Sigmoid colon (tissue), 7 donors: ENCODE data around the gene RPTN. TPM values are rescaled to one million over a fixed set of nuclear protein-coding genes. Genes with fewer than 3 reads are reported as not detected.
A peak's percentile ranks its signal among the peaks of the same experiment; 100 is the strongest.

Experiments used
- DNase-seq: peaks from one replicate; pipeline ENCODE4 v3.0.0-alpha.2; 2019
- H3K27ac ChIP-seq, 4 donors: fragments of 200-600 bp; sonication (generic); one replicate each; pipeline ENCODE4 v1.5.1; 2016 to 2019; ENCODE audit warnings: mild to moderate bottlenecking in 1 of 4
- H3K27me3 ChIP-seq, 3 donors: fragments of 200-600 bp; sonication (generic); one replicate each; pipeline ENCODE4 v1.5.1; 2019; ENCODE audit warnings: mild to moderate bottlenecking in 1 of 3
- H3K36me3 ChIP-seq, 4 donors: fragments of 200-600 bp; sonication (generic); one replicate each; pipeline ENCODE4 v1.5.1; 2016 to 2019
- H3K4me1 ChIP-seq, 4 donors: fragments of 200-600 bp; sonication (generic); one replicate each; pipeline ENCODE4 v1.5.1; 2017 to 2019
- H3K4me3 ChIP-seq, 4 donors: fragments of 200-600 bp; sonication (generic); one replicate each; pipeline ENCODE4 v1.5.1; 2017 to 2019; ENCODE audit warnings: mild to moderate bottlenecking in 2 of 4, moderate library complexity in 1 of 4
- H3K9me3 ChIP-seq, 4 donors: fragments of 200-600 bp in 3 of 4; sonication (generic) in 3 of 4; one replicate each; pipeline versions ENCODE4 v1.5.1 to v1.6.1; 2013 to 2019
- CTCF ChIP-seq, 4 experiments: fragments of 450-650 bp in 3 of 4; fragments of 200-600 bp in 1 of 4; IDR thresholded peaks; one replicate each; pipeline ENCODE4 v1.5.1; 2016 to 2019; ENCODE audit warnings: antibody characterized with exemption in 4 of 4, mild to moderate bottlenecking in 3 of 4, moderate library complexity in 2 of 4
- EP300 ChIP-seq, 4 donors: sonication (generic); formaldehyde crosslinking; IDR thresholded peaks; one replicate each; pipeline ENCODE4 v1.6.1; 2017; ENCODE audit warnings: antibody characterized with exemption in 4 of 4
- POLR2A ChIP-seq, 2 donors: fragments of 450-650 bp; IDR thresholded peaks; one replicate each; pipeline ENCODE4 v1.6.1; 2016; ENCODE audit warnings: antibody characterized with exemption in 2 of 2, mild to moderate bottlenecking in 2 of 2, moderate library complexity in 2 of 2
- POLR2AphosphoS5 ChIP-seq, 4 donors: sonication (generic); formaldehyde crosslinking; IDR thresholded peaks; one replicate each; pipeline ENCODE4 v1.6.1; 2017; ENCODE audit warnings: antibody characterized with exemption in 4 of 4
- WGBS, 2 donors: extraction: QIAGEN DNeasy Blood & Tissue Kit; methylation state at CpG; one replicate each; pipeline ENCODE4 v1.1.7; 2013; 5-methylcytosine and 5-hydroxymethylcytosine counted together
- intact Hi-C: fragments of 100-400 bp; cut with DNase I; formaldehyde crosslinking; loops from one replicate; pipeline ENCODE4 v1.15.1; 2023
- polyA plus RNA-seq, 3 donors: library from polyadenylated mRNA; stranded (reverse); fragments of 200-250 nt; gene quantifications; one replicate each; pipeline ENCODE4 v1.2.3, GENCODE V29; 2013
- total RNA-seq, 4 donors: library from RNA; depleted of rRNA; stranded (reverse); fragments of >200 nt; gene quantifications; one replicate each; pipeline ENCODE4 v1.1.0, GENCODE V29; 2016
- donor health status: healthy with polysubstance abuse.
- donor health status: Bipolar disorder and iron deficiency.
- donor health status: healthy.

Gene RPTN
- total and polyA plus RNA-seq, 7 donors: not detected

DNA sequence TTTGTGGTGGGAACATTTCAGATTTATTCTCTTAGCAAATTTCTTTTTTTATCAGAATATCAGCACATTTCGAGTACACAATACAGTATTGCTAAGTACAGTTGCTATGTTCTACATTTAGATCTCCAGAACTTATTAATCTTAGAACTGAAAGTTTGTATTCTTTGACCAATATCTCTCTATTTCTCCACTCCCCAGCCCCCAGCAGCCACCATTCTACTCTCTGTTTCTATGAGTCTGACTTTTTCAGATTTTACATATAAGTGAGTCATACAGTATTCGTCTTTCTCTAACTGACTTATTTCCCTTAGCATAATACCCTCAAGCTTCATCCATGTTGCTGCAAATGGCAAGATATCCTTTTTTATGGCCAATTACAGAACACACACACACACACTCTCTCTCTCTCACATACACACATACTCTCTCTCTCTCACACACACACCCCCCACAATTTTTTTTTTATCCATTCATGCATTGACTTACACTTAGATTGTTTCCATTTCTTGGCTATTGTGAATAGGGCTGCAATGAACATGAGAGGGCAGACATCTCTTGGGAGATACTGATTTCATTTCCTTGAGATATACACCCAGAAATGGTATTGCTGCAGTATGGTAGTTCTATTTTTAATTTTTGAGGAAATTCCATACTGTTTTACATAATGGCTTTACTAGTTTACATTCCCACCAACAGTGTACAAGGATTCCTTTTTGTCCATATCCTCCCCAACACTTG, 15.7 kb downstream of the RPTN start:
- no peak overlapping the region for H3K4me3 ChIP-seq
- H3K27ac ChIP-seq: no peak overlapping the region
- H3K9me3 ChIP-seq: peaks cover 3 to 8% (median 5%) of the 10 kb centered on the region in 4 donors
- peaks cover 0 to 3% (median 0%) of the 10 kb centered on the region in 3 donors for H3K27me3 ChIP-seq
- intact Hi-C loops: no loop called here
- DNase-seq: no peak
- no peak for TF ChIP-seq POLR2AphosphoS5 (IDR thresholded peaks at IDR 0.05)
- no peak for TF ChIP-seq POLR2A (IDR thresholded peaks at IDR 0.05)
- TF ChIP-seq EP300 (IDR thresholded peaks at IDR 0.05): no peak
- no peaks in the 10 kb centered on the region for H3K36me3 ChIP-seq
- WGBS, 2 donors: 52 to 70% methylated on average over 2 of the region's 2 CpGs
- H3K4me1 ChIP-seq: no peaks in the 10 kb centered on the region

DNA sequence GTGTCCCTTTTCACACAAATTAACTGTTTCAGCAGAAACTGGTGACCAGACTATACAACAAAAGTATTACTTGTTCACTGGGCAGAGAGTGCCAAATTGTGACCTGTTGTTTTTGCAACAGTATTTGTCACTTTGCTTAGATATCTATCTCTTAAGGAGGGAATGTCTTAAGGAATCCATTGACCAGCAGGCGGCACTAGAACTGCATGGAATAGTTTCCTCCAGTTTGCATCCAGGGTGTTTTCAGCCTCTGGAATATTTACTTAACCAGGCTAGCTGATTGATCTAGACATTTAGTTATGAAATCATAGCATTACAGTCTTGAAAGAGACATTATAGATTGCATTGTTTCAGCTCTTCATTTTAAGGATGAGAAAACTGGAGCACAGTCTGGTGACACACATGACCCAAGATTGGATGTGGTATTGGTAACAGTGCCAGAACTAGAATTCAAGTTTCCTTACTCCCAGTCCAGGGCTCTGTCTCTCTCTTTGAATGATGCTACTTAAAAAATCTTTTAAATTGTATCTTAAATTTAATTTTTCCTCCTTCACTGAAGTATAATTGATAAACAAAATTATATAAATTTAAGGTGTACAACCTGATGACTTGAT, 16.9 kb downstream of the RPTN start:
- Histone ChIP-seq H3K27ac (no peak overlapping the region), H3K4me3 (no peak overlapping the region), H3K9me3 (peaks cover 0 to 2% (median 0%) of the 10 kb centered on the region in 4 donors), H3K4me1 (no peaks in the 10 kb centered on the region), H3K27me3 (peaks cover 0 to 3% (median 0%) of the 10 kb centered on the region in 3 donors), H3K36me3 (no peaks in the 10 kb centered on the region)
- TF ChIP-seq CTCF (IDR thresholded peaks at IDR 0.05) (peak; percentile 53 to 76 (median 62)), POLR2A (IDR thresholded peaks at IDR 0.05) (no peak)
- WGBS, 2 donors: 0 to 2% methylated on average over 1 of the region's 1 CpG
- no peak for DNase-seq
- intact Hi-C loops: loop anchor here (1.0 kb wide), 3 partner anchors 43 to 318 kb away; no protein-coding TSS in a partner anchor

DNA sequence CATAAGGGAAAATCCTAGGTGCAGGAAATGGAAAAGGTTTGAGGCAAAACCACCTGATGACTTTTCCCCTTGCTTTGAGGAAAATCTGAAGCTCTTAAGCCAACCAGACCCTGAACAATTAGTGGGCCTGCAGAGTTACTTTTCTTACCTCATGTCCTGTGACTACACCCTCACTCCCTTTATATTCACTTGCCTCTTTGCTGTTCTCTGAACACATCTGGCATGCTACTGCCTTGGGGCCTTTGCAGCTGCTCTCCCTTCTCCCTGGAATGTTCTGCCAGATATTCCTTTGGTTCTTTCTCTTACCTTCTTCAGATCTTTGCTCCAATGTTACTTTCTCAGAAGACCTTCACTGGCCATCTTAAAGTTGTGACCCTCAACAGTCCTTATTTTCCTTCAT, 21.8 kb downstream of the RPTN start:
- Histone ChIP-seq H3K4me3 (no peak overlapping the region), H3K9me3 (peaks cover 0 to 3% (median 1%) of the 10 kb centered on the region in 4 donors), H3K36me3 (no peaks in the 10 kb centered on the region), H3K27me3 (peaks cover 0 to 3% (median 0%) of the 10 kb centered on the region in 3 donors), H3K4me1 (no peaks in the 10 kb centered on the region), H3K27ac (no peak overlapping the region)
- DNase-seq: no peak
- TF ChIP-seq CTCF (IDR thresholded peaks at IDR 0.05): no peak
- TF ChIP-seq POLR2AphosphoS5 (IDR thresholded peaks at IDR 0.05): no peak
- TF ChIP-seq EP300 (IDR thresholded peaks at IDR 0.05): no peak
- no peak for TF ChIP-seq POLR2A (IDR thresholded peaks at IDR 0.05)
- intact Hi-C loops: no loop called here

DNA sequence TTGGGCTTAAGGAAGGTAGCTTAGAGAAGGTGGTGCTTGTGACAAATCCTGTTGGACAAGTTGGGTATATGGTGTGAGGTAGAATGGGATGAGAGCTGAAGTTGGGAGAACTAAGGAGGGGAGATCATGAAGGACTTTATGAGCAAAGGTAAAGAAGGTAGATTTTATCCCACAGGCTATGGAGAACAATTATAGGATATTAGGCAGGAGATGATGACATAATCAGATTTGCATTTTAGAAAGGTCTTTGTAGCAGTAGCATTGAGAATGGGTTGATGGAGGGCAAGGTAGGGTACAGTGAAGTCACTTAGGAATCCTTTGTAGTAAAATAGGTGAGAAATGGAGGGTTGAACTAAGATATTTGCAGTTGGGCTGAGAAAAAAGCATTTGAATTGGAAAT, 28.8 kb downstream of the RPTN start:
- TF ChIP-seq POLR2A (IDR thresholded peaks at IDR 0.05): no peak
- no peak for TF ChIP-seq CTCF (IDR thresholded peaks at IDR 0.05)
- no peak for TF ChIP-seq EP300 (IDR thresholded peaks at IDR 0.05)
- no peak for TF ChIP-seq POLR2AphosphoS5 (IDR thresholded peaks at IDR 0.05)
- Histone ChIP-seq H3K27ac (no peak overlapping the region), H3K4me1 (no peaks in the 10 kb centered on the region), H3K9me3 (peaks cover 0 to 5% (median 1%) of the 10 kb centered on the region in 4 donors), H3K4me3 (no peak overlapping the region), H3K36me3 (no peaks in the 10 kb centered on the region), H3K27me3 (peaks cover 0 to 16% (median 4%) of the 10 kb centered on the region in 3 donors)
- intact Hi-C loops: no loop called here
- no peak for DNase-seq

DNA sequence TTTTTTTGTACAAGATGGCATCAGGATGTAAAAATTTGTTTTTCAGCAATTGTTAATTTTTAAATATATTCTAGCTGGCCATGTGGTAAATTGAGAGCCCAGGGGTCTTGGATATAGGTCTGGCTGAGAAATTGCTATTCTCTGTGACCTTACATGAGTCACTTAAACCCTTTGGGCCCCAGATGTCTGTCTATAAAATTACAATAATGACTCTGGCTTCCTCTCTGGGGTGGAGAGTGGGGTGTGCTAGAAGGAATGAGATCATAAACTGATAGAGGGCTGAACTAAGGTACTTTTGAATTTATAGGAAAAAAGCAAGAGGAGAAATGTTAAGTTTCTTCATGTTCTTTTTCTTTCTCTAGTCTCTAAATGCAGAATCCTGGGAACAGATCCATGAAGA, 31.4 kb downstream of the RPTN start:
- H3K27me3 ChIP-seq: peaks cover 0 to 20% (median 4%) of the 10 kb centered on the region in 3 donors
- no peaks in the 10 kb centered on the region for H3K36me3 ChIP-seq
- no peak overlapping the region for H3K27ac ChIP-seq
- intact Hi-C loops: no loop called here
- DNase-seq: no peak
- H3K4me3 ChIP-seq: no peak overlapping the region
- TF ChIP-seq CTCF (IDR thresholded peaks at IDR 0.05) (no peak), POLR2AphosphoS5 (IDR thresholded peaks at IDR 0.05) (no peak), POLR2A (IDR thresholded peaks at IDR 0.05) (no peak), EP300 (IDR thresholded peaks at IDR 0.05) (no peak)
- H3K9me3 ChIP-seq: peaks cover 0 to 5% (median 1%) of the 10 kb centered on the region in 4 donors
- H3K4me1 ChIP-seq: no peaks in the 10 kb centered on the region
